Muscle layer of colon (tissue), 2 donors: Measurements from ENCODE around the gene DESI2.

Experiments used
- H3K27ac ChIP-seq: one replicate; pipeline ENCODE4 v1.7.0; 2013; ENCODE audit warnings: low read depth, mild to moderate bottlenecking, low read length, moderate library complexity
- H3K27me3 ChIP-seq, 2 donors: one replicate each; pipeline ENCODE4 v1.7.0; 2013; ENCODE audit warnings: low read length in 2 of 2, mild to moderate bottlenecking in 2 of 2; ENCODE audit not compliant: insufficient read depth in 2 of 2, control insufficient read depth in 1 of 2
- H3K36me3 ChIP-seq: one replicate; pipeline ENCODE4 v1.7.0; 2013; ENCODE audit warnings: mild to moderate bottlenecking, low read length; ENCODE audit not compliant: insufficient read depth
- H3K4me1 ChIP-seq: one replicate; pipeline ENCODE4 v1.7.0; 2013; ENCODE audit warnings: mild to moderate bottlenecking, low read length; ENCODE audit not compliant: insufficient read depth
- H3K4me3 ChIP-seq, 2 donors: one replicate each; pipeline ENCODE4 v1.7.0; 2013; ENCODE audit warnings: low read length in 2 of 2, low read depth in 1 of 2, mild to moderate bottlenecking in 1 of 2, moderate library complexity in 1 of 2
- H3K9ac ChIP-seq: one replicate; pipeline ENCODE4 v1.7.0; 2013; ENCODE audit warnings: low read length
- H3K9me3 ChIP-seq: one replicate; pipeline ENCODE4 v1.7.0; 2013; ENCODE audit warnings: mild to moderate bottlenecking, low read length
- donor health status: abdominal sarcoma.
- donor health status: Adenocarcinoma of cecum.

Gene DESI2

GRCh38 chr1:244652623-244653438 lies at the start of gene DESI2:
TSS of gene DESI2 (plus strand) at chr1:244653126. CDS start at chr1:244653314, 188 bp downstream.
- peak within 1 kb of the TSS; percentile 79 for H3K9ac ChIP-seq
- peak within 1 kb of the TSS; percentile 92 for H3K27ac ChIP-seq
- H3K9me3 ChIP-seq = no peaks in the 10 kb centered on the region
- no peaks in the 10 kb centered on the region for H3K27me3 ChIP-seq
- H3K4me1 ChIP-seq = peaks cover 30% of the 10 kb centered on the region
- no peaks in the 10 kb centered on the region for H3K36me3 ChIP-seq
- H3K4me3 ChIP-seq = peak within 1 kb of the TSS; percentile 94 to 95

- Histone ChIP-seq H3K27me3 (no peaks in the 10 kb centered on the region), H3K27ac (no peak overlapping the region), H3K9ac (no peak overlapping the region), H3K4me3 (no peak overlapping the region), H3K9me3 (no peaks in the 10 kb centered on the region), H3K4me1 (peaks cover 4% of the 10 kb centered on the region), H3K36me3 (no peaks in the 10 kb centered on the region)
Measured at GRCh38 chr1:244603498-244603897, 49.4 kb upstream of the DESI2 start.

- H3K36me3 ChIP-seq = no peaks in the 10 kb centered on the region
- no peaks in the 10 kb centered on the region for H3K27me3 ChIP-seq
- no peaks in the 10 kb centered on the region for H3K4me1 ChIP-seq
- H3K4me3 ChIP-seq = no peak overlapping the region
- no peak overlapping the region for H3K27ac ChIP-seq
- no peaks in the 10 kb centered on the region for H3K9me3 ChIP-seq
- no peak overlapping the region for H3K9ac ChIP-seq
Measured at GRCh38 chr1:244605835-244606370, 47.0 kb upstream of the DESI2 start.

GRCh38 chr1:244614113-244614836 lies 38.7 kb upstream of the DESI2 start:
- Histone ChIP-seq H3K4me1 (no peaks in the 10 kb centered on the region), H3K9ac (no peak overlapping the region), H3K27me3 (no peaks in the 10 kb centered on the region)

GRCh38 chr1:244614879-244615278 lies 38.0 kb upstream of the DESI2 start:
- Histone ChIP-seq H3K9me3 (no peaks in the 10 kb centered on the region), H3K4me3 (no peak overlapping the region), H3K27ac (no peak overlapping the region), H3K27me3 (no peaks in the 10 kb centered on the region), H3K9ac (no peak overlapping the region), H3K4me1 (no peaks in the 10 kb centered on the region), H3K36me3 (no peaks in the 10 kb centered on the region)

More at GRCh38 chr1:244614113-244614836, 38.7 kb upstream of the DESI2 start:
- H3K36me3 ChIP-seq = no peaks in the 10 kb centered on the region
- no peak overlapping the region for H3K27ac ChIP-seq
- H3K4me3 ChIP-seq = no peak overlapping the region
- H3K9me3 ChIP-seq = no peaks in the 10 kb centered on the region

- Histone ChIP-seq H3K4me1 (no peaks in the 10 kb centered on the region), H3K4me3 (no peak overlapping the region), H3K36me3 (no peaks in the 10 kb centered on the region), H3K27ac (no peak overlapping the region), H3K9ac (no peak overlapping the region), H3K27me3 (no peaks in the 10 kb centered on the region), H3K9me3 (no peaks in the 10 kb centered on the region)
Measured at GRCh38 chr1:244615301-244615700, 37.6 kb upstream of the DESI2 start.

GRCh38 chr1:244626709-244627108 lies 26.2 kb upstream of the DESI2 start:
- no peaks in the 10 kb centered on the region for H3K36me3 ChIP-seq

GRCh38 chr1:244628789-244629188 lies 24.1 kb upstream of the DESI2 start:
- Histone ChIP-seq H3K27ac (no peak overlapping the region), H3K4me1 (no peaks in the 10 kb centered on the region), H3K9ac (no peak overlapping the region), H3K9me3 (no peaks in the 10 kb centered on the region), H3K4me3 (no peak overlapping the region), H3K36me3 (no peaks in the 10 kb centered on the region), H3K27me3 (no peaks in the 10 kb centered on the region)

More at GRCh38 chr1:244626709-244627108, 26.2 kb upstream of the DESI2 start:
- H3K4me1 ChIP-seq = no peaks in the 10 kb centered on the region
- no peaks in the 10 kb centered on the region for H3K27me3 ChIP-seq
- H3K9me3 ChIP-seq = no peaks in the 10 kb centered on the region
- H3K9ac ChIP-seq = no peak overlapping the region
- H3K4me3 ChIP-seq = no peak overlapping the region
- no peak overlapping the region for H3K27ac ChIP-seq

GRCh38 chr1:244633140-244633539 lies 19.8 kb upstream of the DESI2 start:
- Histone ChIP-seq H3K27me3 (no peaks in the 10 kb centered on the region), H3K27ac (no peak overlapping the region), H3K4me1 (no peaks in the 10 kb centered on the region), H3K36me3 (no peaks in the 10 kb centered on the region), H3K9me3 (no peaks in the 10 kb centered on the region), H3K4me3 (no peak overlapping the region), H3K9ac (no peak overlapping the region)

- Histone ChIP-seq H3K9ac (no peak overlapping the region), H3K27me3 (no peaks in the 10 kb centered on the region), H3K9me3 (no peaks in the 10 kb centered on the region), H3K27ac (no peak overlapping the region), H3K4me3 (no peak overlapping the region), H3K36me3 (no peaks in the 10 kb centered on the region), H3K4me1 (no peaks in the 10 kb centered on the region)
Measured at GRCh38 chr1:244634546-244634945, 18.4 kb upstream of the DESI2 start.

GRCh38 chr1:244636488-244637259 lies 16.3 kb upstream of the DESI2 start:
- Histone ChIP-seq H3K36me3 (no peaks in the 10 kb centered on the region), H3K27ac (no peak overlapping the region), H3K4me1 (no peaks in the 10 kb centered on the region), H3K9me3 (no peaks in the 10 kb centered on the region), H3K9ac (no peak overlapping the region), H3K27me3 (no peaks in the 10 kb centered on the region), H3K4me3 (no peak overlapping the region)
